Trophoblast cell (in vitro differentiated cells and primary cell): ENCODE data around the gene PLXDC2.

Experiments used
- DNase-seq, 2 donors: peaks; one replicate each; pipeline ENCODE4 v3.0.0-alpha.2; 2016
- H2AFZ ChIP-seq: 2 replicates; pipeline ENCODE4 v1.6.1; 2013; ENCODE audit warnings: low read length, moderate library complexity, mild to moderate bottlenecking; ENCODE audit not compliant: insufficient read depth, poor library complexity
- H2AK5ac ChIP-seq: 2 replicates; pipeline ENCODE4 v1.6.1; 2013; ENCODE audit warnings: mild to moderate bottlenecking, low read length
- H2BK120ac ChIP-seq: 2 replicates; pipeline ENCODE4 v1.6.1; 2013; ENCODE audit warnings: low read length, mild to moderate bottlenecking, moderate library complexity; ENCODE audit not compliant: insufficient read depth, poor library complexity
- H2BK12ac ChIP-seq: 2 replicates; pipeline ENCODE4 v1.6.1; 2013; ENCODE audit warnings: mild to moderate bottlenecking, low read length, moderate library complexity
- H2BK5ac ChIP-seq: 2 replicates; pipeline ENCODE4 v1.6.1; 2013; ENCODE audit warnings: low read length, low read depth, moderate library complexity, mild to moderate bottlenecking; ENCODE audit not compliant: poor library complexity
- H3K14ac ChIP-seq: 2 replicates; pipeline ENCODE4 v1.6.1; 2013; ENCODE audit warnings: mild to moderate bottlenecking, low read length
- H3K18ac ChIP-seq: 2 replicates; pipeline ENCODE4 v1.6.1; 2013; ENCODE audit warnings: mild to moderate bottlenecking, low read length
- H3K23ac ChIP-seq: 2 replicates; pipeline ENCODE4 v1.6.1; 2013; ENCODE audit warnings: low read length
- H3K27ac ChIP-seq: 2 replicates; pipeline ENCODE4 v1.5.1; 2013; ENCODE audit warnings: low read depth, mild to moderate bottlenecking, inconsistent platforms, low read length, moderate library complexity
- H3K27me3 ChIP-seq: 2 replicates; pipeline ENCODE4 v1.6.1; 2013; ENCODE audit warnings: inconsistent platforms, mild to moderate bottlenecking, low read length, moderate library complexity; ENCODE audit not compliant: insufficient read depth
- H3K36me3 ChIP-seq, 2 experiments: 1 replicate in 1 of 2; 2 replicates in 1 of 2; pipeline ENCODE4 v1.6.1; 2013; ENCODE audit warnings: low read length in 2 of 2, mild to moderate bottlenecking in 2 of 2, moderate library complexity in 1 of 2; ENCODE audit not compliant: insufficient read depth in 2 of 2, control insufficient read depth in 1 of 2
- H3K4ac ChIP-seq: 2 replicates; pipeline ENCODE4 v1.6.1; 2013; ENCODE audit warnings: low read depth, mild to moderate bottlenecking, low read length, moderate library complexity
- H3K4me1 ChIP-seq, 2 experiments: 1 replicate in 1 of 2; 2 replicates in 1 of 2; pipeline ENCODE4 v1.6.1; 2013; ENCODE audit warnings: low read length in 2 of 2, mild to moderate bottlenecking in 2 of 2, moderate library complexity in 1 of 2; ENCODE audit not compliant: insufficient read depth in 2 of 2, control insufficient read depth in 1 of 2
- H3K4me2 ChIP-seq: 2 replicates; pipeline ENCODE4 v1.6.1; 2013; ENCODE audit warnings: inconsistent platforms, mild to moderate bottlenecking, low read length, moderate library complexity
- H3K4me3 ChIP-seq: 2 replicates; pipeline ENCODE4 v1.5.1; 2013; ENCODE audit warnings: mild to moderate bottlenecking, low read depth, low read length, inconsistent platforms
- H3K79me1 ChIP-seq: one replicate; pipeline ENCODE4 v1.6.1; 2013; ENCODE audit warnings: low read length
- H3K79me2 ChIP-seq: 2 replicates; pipeline ENCODE4 v1.6.1; 2013; ENCODE audit warnings: low read length, mild to moderate bottlenecking; ENCODE audit not compliant: control insufficient read depth, insufficient read depth, poor library complexity
- H3K9ac ChIP-seq: 2 replicates; pipeline ENCODE4 v1.6.1; 2013; ENCODE audit warnings: mild to moderate bottlenecking, low read length
- H3K9me3 ChIP-seq: 2 replicates; pipeline ENCODE4 v1.6.1; 2013; ENCODE audit warnings: low read depth, mild to moderate bottlenecking, control low read depth, inconsistent platforms, low read length; ENCODE audit not compliant: insufficient read depth
- H4K12ac ChIP-seq: 2 replicates; pipeline ENCODE4 v1.6.1; 2013; ENCODE audit warnings: low read depth, mild to moderate bottlenecking, low read length, moderate library complexity
- H4K8ac ChIP-seq: 2 replicates; pipeline ENCODE4 v1.6.1; 2013; ENCODE audit warnings: low read depth, mild to moderate bottlenecking, low read length, moderate library complexity
- H4K91ac ChIP-seq: one replicate; pipeline ENCODE4 v1.6.1; 2013; ENCODE audit warnings: low read depth, mild to moderate bottlenecking, low read length, moderate library complexity
- WGBS: extraction: QIAGEN DNeasy Blood & Tissue Kit; methylation state at CpG from one replicate; pipeline ENCODE4 v1.1.7; 2013; ENCODE audit warnings: missing lambda C conversion rate; ENCODE audit not compliant: insufficient read length, insufficient coverage; ENCODE audit errors: extremely low coverage; 5-methylcytosine and 5-hydroxymethylcytosine counted together

PLXDC2 gene

GRCh38 chr10:20146004-20146403 is 329.8 kb downstream of the PLXDC2 start:
- no peaks in the 10 kb centered on the region for H3K9me3 ChIP-seq
- no peak overlapping the region for H3K9ac ChIP-seq
- H3K4me2 ChIP-seq, result no peak overlapping the region
- no peaks in the 10 kb centered on the region for H3K36me3 ChIP-seq
- H2AK5ac ChIP-seq, result no peak overlapping the region
- no peak overlapping the region for H3K14ac ChIP-seq
- H2BK12ac ChIP-seq, result no peak overlapping the region
- H3K23ac ChIP-seq, result no peak overlapping the region
- H3K4me3 ChIP-seq, result no peak overlapping the region
- no peaks in the 10 kb centered on the region for H3K4me1 ChIP-seq
- H4K12ac ChIP-seq, result no peak overlapping the region
- no peak overlapping the region for H3K4ac ChIP-seq
- H4K91ac ChIP-seq, result no peak overlapping the region
- no peak for DNase-seq
- WGBS, result no CpG with 5 or more reads among the region's 2 CpGs
- no peak overlapping the region for H3K27ac ChIP-seq
- no peak overlapping the region for H2BK120ac ChIP-seq
- H3K79me1 ChIP-seq, result no peaks in the 10 kb centered on the region
- H2BK5ac ChIP-seq, result no peak overlapping the region
- no peaks in the 10 kb centered on the region for H3K79me2 ChIP-seq
- H3K27me3 ChIP-seq, result no peaks in the 10 kb centered on the region
- H3K18ac ChIP-seq, result no peak overlapping the region
- no peak overlapping the region for H2AFZ ChIP-seq
- no peak overlapping the region for H4K8ac ChIP-seq

GRCh38 chr10:20147684-20148083 is 331.5 kb downstream of the PLXDC2 start:
- H4K12ac ChIP-seq, result no peak overlapping the region
- H3K18ac ChIP-seq, result no peak overlapping the region
- no peak overlapping the region for H2AFZ ChIP-seq
- no peaks in the 10 kb centered on the region for H3K79me1 ChIP-seq
- WGBS, result no CpG with 5 or more reads among the region's 2 CpGs
- H3K4me1 ChIP-seq, result no peaks in the 10 kb centered on the region
- no peaks in the 10 kb centered on the region for H3K79me2 ChIP-seq
- H3K4me3 ChIP-seq, result no peak overlapping the region
- no peak overlapping the region for H3K14ac ChIP-seq
- H2BK5ac ChIP-seq, result no peak overlapping the region
- H2BK12ac ChIP-seq, result no peak overlapping the region
- no peak overlapping the region for H3K4ac ChIP-seq
- H3K27ac ChIP-seq, result no peak overlapping the region
- H4K91ac ChIP-seq, result no peak overlapping the region
- H3K4me2 ChIP-seq, result no peak overlapping the region
- H3K23ac ChIP-seq, result no peak overlapping the region
- no peaks in the 10 kb centered on the region for H3K36me3 ChIP-seq
- H4K8ac ChIP-seq, result no peak overlapping the region
- no peak for DNase-seq
- no peaks in the 10 kb centered on the region for H3K27me3 ChIP-seq
- no peak overlapping the region for H2AK5ac ChIP-seq
- no peak overlapping the region for H3K9ac ChIP-seq
- no peak overlapping the region for H2BK120ac ChIP-seq
- no peaks in the 10 kb centered on the region for H3K9me3 ChIP-seq

- Histone ChIP-seq H3K14ac (no peak overlapping the region), H3K23ac (no peak overlapping the region), H3K18ac (no peak overlapping the region), H3K4me3 (no peak overlapping the region), H4K8ac (no peak overlapping the region), H3K27ac (no peak overlapping the region), H3K27me3 (no peaks in the 10 kb centered on the region), H4K12ac (no peak overlapping the region), H2AFZ (no peak overlapping the region), H2BK5ac (no peak overlapping the region), H3K9ac (no peak overlapping the region), H2BK12ac (no peak overlapping the region), H2AK5ac (no peak overlapping the region), H3K4me1 (no peaks in the 10 kb centered on the region), H3K4ac (no peak overlapping the region), H3K79me2 (no peaks in the 10 kb centered on the region), H3K79me1 (no peaks in the 10 kb centered on the region), H2BK120ac (no peak overlapping the region), H3K4me2 (no peak overlapping the region), H4K91ac (no peak overlapping the region), H3K9me3 (no peaks in the 10 kb centered on the region), H3K36me3 (no peaks in the 10 kb centered on the region)
- DNase-seq, result peak; percentile 57 to 79
- no CpG with 5 or more reads among the region's 2 CpGs for WGBS
Measured at GRCh38 chr10:20156511-20156910, 340.3 kb downstream of the PLXDC2 start.

GRCh38 chr10:20157314-20157713 is 341.1 kb downstream of the PLXDC2 start:
- DNase-seq, result no peak
- no peak overlapping the region for H3K23ac ChIP-seq
- no peak overlapping the region for H2AFZ ChIP-seq
- H2BK12ac ChIP-seq, result no peak overlapping the region
- no peak overlapping the region for H3K4me3 ChIP-seq
- H3K79me1 ChIP-seq, result no peaks in the 10 kb centered on the region
- no peak overlapping the region for H4K91ac ChIP-seq
- no peak overlapping the region for H3K14ac ChIP-seq
- no peak overlapping the region for H3K4ac ChIP-seq
- H3K36me3 ChIP-seq, result no peaks in the 10 kb centered on the region
- H3K4me2 ChIP-seq, result no peak overlapping the region
- H3K27me3 ChIP-seq, result no peaks in the 10 kb centered on the region
- no peak overlapping the region for H4K12ac ChIP-seq
- H2AK5ac ChIP-seq, result no peak overlapping the region
- H4K8ac ChIP-seq, result no peak overlapping the region
- no peak overlapping the region for H3K18ac ChIP-seq
- H3K9me3 ChIP-seq, result no peaks in the 10 kb centered on the region
- H2BK5ac ChIP-seq, result no peak overlapping the region
- H3K4me1 ChIP-seq, result no peaks in the 10 kb centered on the region
- no peak overlapping the region for H3K9ac ChIP-seq
- H2BK120ac ChIP-seq, result no peak overlapping the region
- H3K79me2 ChIP-seq, result no peaks in the 10 kb centered on the region
- WGBS, result no CpG with 5 or more reads among the region's 1 CpG
- no peak overlapping the region for H3K27ac ChIP-seq
